GM13977 (cell line): ENCODE data around the gene KIF4A.

Source experiments
- DNase-seq: peaks from one replicate; pipeline ENCODE4 v3.0.0; 2012; ENCODE audit warnings: low spot score
- in situ Hi-C: fragments of 300-500 bp; cut with MboI; formaldehyde crosslinking; loops from one replicate; pipeline ENCODE4 v1.12.0; 2022; ENCODE audit warnings: low sequenced_read_pairs, low pct_unique_long_range_greater_than_20kb, mixed read lengths, inconsistent platforms; ENCODE audit not compliant: unreplicated experiment
- TF ChIP-seq, protein P1 (sequence below): IDR thresholded peaks from 2 replicates; pipeline ENCODE4 v1.5.1; 2012; ENCODE audit warnings: mild to moderate bottlenecking, control low read depth; ENCODE audit not compliant: insufficient read depth; ENCODE audit errors: extremely low read depth, missing control alignments

The KIF4A gene

DNA sequence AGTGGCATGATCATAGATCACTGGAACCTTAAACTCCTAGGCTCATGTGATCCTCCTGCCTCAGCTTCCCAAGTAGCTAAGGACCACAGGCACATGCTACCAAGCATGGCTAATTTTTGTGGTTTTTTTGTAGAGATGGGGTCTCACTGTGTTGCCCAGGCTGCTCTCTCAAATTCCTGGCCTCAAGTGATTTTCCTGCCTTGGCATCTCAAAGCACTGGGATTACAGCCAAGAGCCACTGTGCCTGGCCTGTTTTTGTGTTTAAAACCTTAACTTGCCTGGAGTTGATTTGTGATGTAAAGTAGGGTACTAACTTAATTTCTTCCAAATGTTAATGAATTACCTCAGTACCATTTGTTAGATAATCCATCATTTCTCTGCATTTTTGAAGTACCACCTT is 177.1 kb downstream of the KIF4A start:
- in situ Hi-C loops, result no loop called here
- TF ChIP-seq, protein P1, sequence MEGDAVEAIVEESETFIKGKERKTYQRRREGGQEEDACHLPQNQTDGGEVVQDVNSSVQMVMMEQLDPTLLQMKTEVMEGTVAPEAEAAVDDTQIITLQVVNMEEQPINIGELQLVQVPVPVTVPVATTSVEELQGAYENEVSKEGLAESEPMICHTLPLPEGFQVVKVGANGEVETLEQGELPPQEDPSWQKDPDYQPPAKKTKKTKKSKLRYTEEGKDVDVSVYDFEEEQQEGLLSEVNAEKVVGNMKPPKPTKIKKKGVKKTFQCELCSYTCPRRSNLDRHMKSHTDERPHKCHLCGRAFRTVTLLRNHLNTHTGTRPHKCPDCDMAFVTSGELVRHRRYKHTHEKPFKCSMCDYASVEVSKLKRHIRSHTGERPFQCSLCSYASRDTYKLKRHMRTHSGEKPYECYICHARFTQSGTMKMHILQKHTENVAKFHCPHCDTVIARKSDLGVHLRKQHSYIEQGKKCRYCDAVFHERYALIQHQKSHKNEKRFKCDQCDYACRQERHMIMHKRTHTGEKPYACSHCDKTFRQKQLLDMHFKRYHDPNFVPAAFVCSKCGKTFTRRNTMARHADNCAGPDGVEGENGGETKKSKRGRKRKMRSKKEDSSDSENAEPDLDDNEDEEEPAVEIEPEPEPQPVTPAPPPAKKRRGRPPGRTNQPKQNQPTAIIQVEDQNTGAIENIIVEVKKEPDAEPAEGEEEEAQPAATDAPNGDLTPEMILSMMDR, result no peak
- DNase-seq, result no peak

DNA sequence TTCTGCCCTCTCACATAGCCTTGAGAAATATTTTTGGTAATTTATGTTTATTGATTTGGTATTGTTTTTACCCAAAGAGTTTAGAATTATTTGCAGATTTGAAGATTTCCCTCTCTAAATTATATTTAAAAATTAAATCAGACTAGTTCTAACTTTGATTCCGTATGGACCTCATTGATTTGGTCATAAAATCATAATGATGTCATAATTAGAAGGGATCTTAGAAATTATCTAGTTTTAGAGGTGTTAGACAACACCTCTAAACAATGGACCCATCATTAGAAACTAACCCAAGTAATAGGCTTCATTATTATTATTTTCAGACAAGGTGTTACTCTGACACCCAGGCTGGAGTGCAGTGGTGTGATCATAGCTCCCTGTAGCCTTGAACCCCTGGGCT is 178.8 kb downstream of the KIF4A start:
- no peak for DNase-seq
- TF ChIP-seq, protein P1, result no peak
- in situ Hi-C loops, result no loop called here
